ENCODE measurements around the gene BNC2.

BNC2 gene

DNA sequence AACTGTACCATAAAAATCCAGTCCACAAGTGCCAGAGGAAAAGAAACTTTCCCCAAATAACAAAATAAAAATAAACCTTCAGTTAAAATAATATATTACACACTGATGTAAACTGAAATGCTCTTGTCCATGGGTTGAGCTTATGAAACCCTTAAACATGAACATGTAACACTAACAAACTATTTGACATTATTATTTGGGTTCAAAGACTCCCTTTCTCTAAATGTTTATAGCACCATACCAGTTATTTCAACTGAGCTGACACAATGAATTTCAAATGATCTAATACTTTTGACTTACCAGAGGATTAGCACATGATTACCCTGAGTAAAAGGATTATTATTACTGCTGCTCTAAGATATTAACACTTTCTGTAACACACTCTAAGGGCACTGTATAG is 251.1 kb downstream of the BNC2 start:
- H3K4me3 ChIP-seq (ENCODE audit: extremely low read depth, insufficient read depth, low read length, poor library complexity, severe bottlenecking): no peak overlapping the region
- no peaks in the 10 kb centered on the region for H3K9me3 ChIP-seq (ENCODE audit: control insufficient read depth, low read length)
- H3K4me1 ChIP-seq (ENCODE audit: control insufficient read depth, insufficient read depth, low read length, poor library complexity, severe bottlenecking): peaks cover 6% of the 10 kb centered on the region
- no peak overlapping the region for H3K27ac ChIP-seq (ENCODE audit: low read depth, low read length, severe bottlenecking)
- no peaks in the 10 kb centered on the region for H3K36me3 ChIP-seq (ENCODE audit: control insufficient read depth, insufficient read depth, low read length)

DNA sequence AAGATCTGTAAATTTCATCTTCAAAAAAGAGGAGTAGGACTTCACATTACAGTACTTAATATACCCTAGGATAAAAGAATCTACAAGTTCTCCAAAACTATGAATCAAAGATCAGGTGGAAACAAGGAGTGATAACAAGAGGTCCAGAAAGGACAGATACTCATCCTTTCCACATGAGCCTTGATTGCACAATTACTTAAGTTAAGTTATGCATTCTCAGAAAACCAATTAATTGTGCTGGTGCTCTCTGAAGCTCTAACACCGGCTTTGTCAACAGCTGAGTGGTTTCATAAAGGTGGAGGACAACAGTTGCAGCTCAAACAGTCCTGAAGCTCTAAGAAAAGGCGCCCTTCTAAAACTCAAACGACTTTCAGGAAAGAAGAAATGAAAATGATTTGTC is 251.9 kb downstream of the BNC2 start:
- Histone ChIP-seq H3K27ac (ENCODE audit: low read depth, low read length, severe bottlenecking) (no peak overlapping the region), H3K4me3 (ENCODE audit: extremely low read depth, insufficient read depth, low read length, poor library complexity, severe bottlenecking) (no peak overlapping the region), H3K4me1 (ENCODE audit: control insufficient read depth, insufficient read depth, low read length, poor library complexity, severe bottlenecking) (no peaks in the 10 kb centered on the region), H3K9me3 (ENCODE audit: control insufficient read depth, low read length) (no peaks in the 10 kb centered on the region), H3K36me3 (ENCODE audit: control insufficient read depth, insufficient read depth, low read length) (no peaks in the 10 kb centered on the region)
- 90% methylated on average over 2 of the region's 3 CpGs; no CpG with 5 or more reads in 1 of the 2 experiments for WGBS, 2 experiments (ENCODE audit: insufficient coverage in 2 of 2)

DNA sequence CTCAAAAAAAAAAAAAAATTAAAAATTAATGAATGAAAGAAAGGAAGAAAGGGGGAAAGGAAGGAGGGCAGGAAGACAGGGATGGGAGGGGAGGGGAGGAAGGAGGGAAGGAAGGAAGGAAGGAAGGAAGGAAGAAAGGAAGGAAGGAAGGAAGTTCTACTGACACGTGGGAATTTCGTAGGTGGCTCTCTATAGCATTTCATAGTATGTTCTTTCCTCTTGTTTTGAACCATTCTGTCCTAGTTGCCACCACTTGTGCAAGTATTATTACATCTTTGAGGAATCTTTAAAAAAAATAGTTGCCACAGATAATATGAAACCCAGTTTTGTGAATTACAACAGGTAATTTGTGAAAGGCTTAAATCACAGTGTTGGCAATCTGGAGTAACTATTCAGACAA is 253.8 kb downstream of the BNC2 start:
- Histone ChIP-seq H3K36me3 (ENCODE audit: control insufficient read depth, insufficient read depth, low read length) (no peaks in the 10 kb centered on the region), H3K9me3 (ENCODE audit: control insufficient read depth, low read length) (no peaks in the 10 kb centered on the region), H3K4me3 (ENCODE audit: extremely low read depth, insufficient read depth, low read length, poor library complexity, severe bottlenecking) (no peak overlapping the region), H3K27ac (ENCODE audit: low read depth, low read length, severe bottlenecking) (no peak overlapping the region), H3K4me1 (ENCODE audit: control insufficient read depth, insufficient read depth, low read length, poor library complexity, severe bottlenecking) (no peaks in the 10 kb centered on the region)
- WGBS, 2 experiments (ENCODE audit: insufficient coverage in 2 of 2): no CpG with 5 or more reads among the region's 2 CpGs

DNA sequence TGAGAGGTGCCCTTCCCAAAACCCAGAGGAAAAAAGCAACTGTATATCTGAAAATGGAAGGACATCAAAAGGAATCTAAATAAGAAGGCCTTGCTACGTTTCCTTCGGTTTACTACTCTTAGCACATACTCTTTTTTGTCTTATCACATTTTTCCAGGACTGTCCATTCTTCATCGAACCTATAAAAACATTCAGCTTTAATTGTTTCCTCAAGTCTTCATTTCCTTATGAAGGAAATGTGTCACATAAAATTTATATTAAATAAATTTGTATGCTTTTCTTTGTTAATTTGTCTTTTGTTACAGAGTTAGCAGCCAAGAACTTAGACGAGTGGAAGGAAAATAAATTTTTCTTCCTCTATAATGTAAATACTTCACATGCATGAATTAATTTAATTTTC is 255.0 kb downstream of the BNC2 start:
- Histone ChIP-seq H3K4me1 (ENCODE audit: control insufficient read depth, insufficient read depth, low read length, poor library complexity, severe bottlenecking) (no peaks in the 10 kb centered on the region), H3K4me3 (ENCODE audit: extremely low read depth, insufficient read depth, low read length, poor library complexity, severe bottlenecking) (no peak overlapping the region), H3K27ac (ENCODE audit: low read depth, low read length, severe bottlenecking) (no peak overlapping the region), H3K9me3 (ENCODE audit: control insufficient read depth, low read length) (no peaks in the 10 kb centered on the region), H3K36me3 (ENCODE audit: control insufficient read depth, insufficient read depth, low read length) (no peaks in the 10 kb centered on the region)
- WGBS, 2 experiments (ENCODE audit: insufficient coverage in 2 of 2): 100% methylated on average over 2 of the region's 4 CpGs; no CpG with 5 or more reads in 1 of the 2 experiments

DNA sequence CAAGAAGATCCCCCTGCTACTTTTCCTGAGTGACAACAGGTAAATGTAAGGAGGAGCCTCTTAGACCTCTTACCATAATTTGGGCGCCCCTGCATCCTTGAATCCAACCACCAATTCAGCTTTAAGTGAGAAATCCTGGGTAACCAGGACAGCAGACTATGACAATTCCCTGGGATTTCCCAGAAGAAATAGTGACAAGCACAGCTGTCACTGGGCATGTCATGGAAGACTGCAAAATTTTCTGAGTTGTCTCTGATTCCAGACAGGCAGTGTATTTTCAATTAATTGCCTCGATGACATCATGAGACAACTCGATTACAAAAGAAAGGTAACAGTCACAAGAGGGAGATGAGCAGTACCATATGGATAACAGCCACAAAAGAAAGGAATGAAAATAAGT is 256.9 kb downstream of the BNC2 start:
- WGBS, 2 experiments (ENCODE audit: insufficient coverage in 2 of 2): 63 to 100% methylated on average over 2 to 3 of the region's 3 CpGs
- Histone ChIP-seq H3K4me3 (ENCODE audit: extremely low read depth, insufficient read depth, low read length, poor library complexity, severe bottlenecking) (no peak overlapping the region), H3K36me3 (ENCODE audit: control insufficient read depth, insufficient read depth, low read length) (no peaks in the 10 kb centered on the region), H3K4me1 (ENCODE audit: control insufficient read depth, insufficient read depth, low read length, poor library complexity, severe bottlenecking) (no peaks in the 10 kb centered on the region), H3K9me3 (ENCODE audit: control insufficient read depth, low read length) (no peaks in the 10 kb centered on the region), H3K27ac (ENCODE audit: low read depth, low read length, severe bottlenecking) (no peak overlapping the region)

DNA sequence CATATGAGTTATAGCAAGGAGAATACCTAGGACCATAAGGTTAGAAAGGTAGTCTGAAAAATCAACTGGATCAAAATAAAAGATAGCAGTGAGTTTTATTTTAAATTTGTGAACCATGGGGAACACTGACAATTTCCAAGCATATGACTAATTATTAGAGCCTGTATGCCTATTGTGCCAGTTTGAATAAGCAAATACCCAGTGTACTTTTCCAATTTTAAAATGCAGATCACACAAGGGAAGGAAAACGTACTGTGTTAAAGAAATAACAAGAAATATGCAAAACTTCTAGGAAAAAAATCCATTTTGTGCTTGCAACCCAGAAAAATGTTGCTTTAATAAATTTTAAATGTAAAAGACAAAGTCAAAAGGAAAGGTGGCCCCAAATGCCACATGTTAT is 257.4 kb downstream of the BNC2 start:
- Histone ChIP-seq H3K4me1 (ENCODE audit: control insufficient read depth, insufficient read depth, low read length, poor library complexity, severe bottlenecking) (no peaks in the 10 kb centered on the region), H3K27ac (ENCODE audit: low read depth, low read length, severe bottlenecking) (no peak overlapping the region), H3K9me3 (ENCODE audit: control insufficient read depth, low read length) (no peaks in the 10 kb centered on the region), H3K4me3 (ENCODE audit: extremely low read depth, insufficient read depth, low read length, poor library complexity, severe bottlenecking) (no peak overlapping the region), H3K36me3 (ENCODE audit: control insufficient read depth, insufficient read depth, low read length) (no peaks in the 10 kb centered on the region)
- WGBS, 2 experiments (ENCODE audit: insufficient coverage in 2 of 2): no CpG with 5 or more reads among the region's 1 CpG

DNA sequence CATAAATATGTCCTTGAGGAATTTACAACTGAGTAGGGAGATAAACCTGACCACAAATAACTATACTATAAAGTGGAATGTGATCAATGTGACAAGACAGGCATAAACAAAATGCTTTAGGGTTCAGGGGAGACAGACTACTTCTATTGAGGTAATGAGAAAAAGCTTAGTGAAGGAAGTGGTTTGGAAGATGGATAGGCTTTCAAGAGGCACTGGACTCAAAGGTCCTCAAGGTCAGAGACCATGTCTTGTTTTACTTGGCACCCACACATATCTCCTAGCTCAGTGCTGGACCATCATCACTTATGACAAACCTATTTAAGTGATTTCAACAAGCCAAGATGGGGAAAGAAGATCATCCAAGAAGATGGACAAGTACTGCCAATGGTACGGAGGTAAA is 257.8 kb downstream of the BNC2 start:
- Histone ChIP-seq H3K4me3 (ENCODE audit: extremely low read depth, insufficient read depth, low read length, poor library complexity, severe bottlenecking) (no peak overlapping the region), H3K9me3 (ENCODE audit: control insufficient read depth, low read length) (no peaks in the 10 kb centered on the region), H3K27ac (ENCODE audit: low read depth, low read length, severe bottlenecking) (no peak overlapping the region), H3K4me1 (ENCODE audit: control insufficient read depth, insufficient read depth, low read length, poor library complexity, severe bottlenecking) (no peaks in the 10 kb centered on the region), H3K36me3 (ENCODE audit: control insufficient read depth, insufficient read depth, low read length) (no peaks in the 10 kb centered on the region)
- 100% methylated on average over 1 of the region's 1 CpG for WGBS, 2 experiments (ENCODE audit: insufficient coverage in 2 of 2)

DNA sequence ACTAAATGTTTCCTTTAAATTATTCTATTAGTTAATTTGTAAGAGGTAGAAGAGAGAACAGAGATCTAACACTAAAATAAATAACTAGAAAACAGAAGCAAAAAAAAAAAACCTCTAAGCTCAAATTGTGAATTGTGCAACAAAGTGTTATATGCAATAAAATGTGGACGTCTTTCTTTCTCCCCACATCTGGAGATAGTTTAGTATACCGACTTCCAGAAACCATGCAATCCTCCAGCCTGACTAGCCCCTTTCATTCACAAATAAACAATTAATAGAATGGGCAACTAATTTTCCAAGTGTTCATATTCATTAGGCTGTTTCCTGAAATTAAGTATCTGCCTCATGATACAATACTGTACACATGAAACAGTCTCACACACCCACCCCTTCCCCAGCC is 258.5 kb downstream of the BNC2 start:
- H3K4me1 ChIP-seq (ENCODE audit: control insufficient read depth, insufficient read depth, low read length, poor library complexity, severe bottlenecking): no peaks in the 10 kb centered on the region
- H3K4me3 ChIP-seq (ENCODE audit: extremely low read depth, insufficient read depth, low read length, poor library complexity, severe bottlenecking): no peak overlapping the region
- no peaks in the 10 kb centered on the region for H3K9me3 ChIP-seq (ENCODE audit: control insufficient read depth, low read length)
- H3K27ac ChIP-seq (ENCODE audit: low read depth, low read length, severe bottlenecking): no peak overlapping the region
- no CpG with 5 or more reads among the region's 2 CpGs for WGBS, 2 experiments (ENCODE audit: insufficient coverage in 2 of 2)
- no peaks in the 10 kb centered on the region for H3K36me3 ChIP-seq (ENCODE audit: control insufficient read depth, insufficient read depth, low read length)

DNA sequence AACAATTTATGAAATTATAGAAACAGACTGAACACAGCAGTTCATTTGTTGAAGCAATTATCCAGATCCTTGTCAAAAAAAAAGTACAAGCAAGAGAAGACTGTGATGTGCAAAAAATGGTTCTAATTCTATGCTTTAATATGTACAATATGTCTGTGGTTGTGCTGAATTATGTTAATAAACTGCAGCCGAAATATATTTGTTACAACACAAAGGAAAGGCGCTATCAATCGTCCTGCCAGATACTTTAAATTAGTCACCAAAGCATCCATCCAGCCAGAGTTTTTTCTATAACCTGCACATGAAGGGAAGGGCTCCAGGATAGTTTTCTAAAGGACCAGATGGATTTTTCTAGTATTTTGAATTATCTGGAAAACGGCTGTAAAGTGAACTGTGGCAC is 259.5 kb downstream of the BNC2 start:
- H3K36me3 ChIP-seq (ENCODE audit: control insufficient read depth, insufficient read depth, low read length): no peaks in the 10 kb centered on the region
- no peaks in the 10 kb centered on the region for H3K4me1 ChIP-seq (ENCODE audit: control insufficient read depth, insufficient read depth, low read length, poor library complexity, severe bottlenecking)
- no CpG with 5 or more reads among the region's 4 CpGs for WGBS, 2 experiments (ENCODE audit: insufficient coverage in 2 of 2)
- no peak overlapping the region for H3K4me3 ChIP-seq (ENCODE audit: extremely low read depth, insufficient read depth, low read length, poor library complexity, severe bottlenecking)
- no peak overlapping the region for H3K27ac ChIP-seq (ENCODE audit: low read depth, low read length, severe bottlenecking)
- H3K9me3 ChIP-seq (ENCODE audit: control insufficient read depth, low read length): no peaks in the 10 kb centered on the region

DNA sequence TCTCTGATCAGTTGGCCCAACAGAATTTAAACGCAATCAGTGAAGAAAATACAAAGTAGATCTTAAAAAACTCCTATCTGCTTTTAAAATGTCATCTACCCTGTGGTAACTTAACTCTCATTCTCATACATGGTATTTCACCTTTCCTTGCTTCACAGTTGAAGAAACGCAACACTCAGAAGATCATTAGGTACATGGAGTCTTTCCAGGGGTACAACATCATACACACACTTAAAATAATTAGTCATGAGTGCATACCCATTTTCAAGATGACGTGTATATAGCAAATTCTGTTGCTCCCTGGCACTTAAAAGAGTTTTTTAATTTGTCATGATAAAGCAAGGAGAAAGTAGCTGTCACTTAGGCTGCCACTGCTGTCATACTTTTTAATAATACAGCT is 259.9 kb downstream of the BNC2 start:
- 40 to 50% methylated on average over 2 of the region's 3 CpGs for WGBS, 2 experiments (ENCODE audit: insufficient coverage in 2 of 2)
- no peak overlapping the region for H3K27ac ChIP-seq (ENCODE audit: low read depth, low read length, severe bottlenecking)
- no peaks in the 10 kb centered on the region for H3K9me3 ChIP-seq (ENCODE audit: control insufficient read depth, low read length)
- no peaks in the 10 kb centered on the region for H3K36me3 ChIP-seq (ENCODE audit: control insufficient read depth, insufficient read depth, low read length)
- no peaks in the 10 kb centered on the region for H3K4me1 ChIP-seq (ENCODE audit: control insufficient read depth, insufficient read depth, low read length, poor library complexity, severe bottlenecking)
- H3K4me3 ChIP-seq (ENCODE audit: extremely low read depth, insufficient read depth, low read length, poor library complexity, severe bottlenecking): no peak overlapping the region

DNA sequence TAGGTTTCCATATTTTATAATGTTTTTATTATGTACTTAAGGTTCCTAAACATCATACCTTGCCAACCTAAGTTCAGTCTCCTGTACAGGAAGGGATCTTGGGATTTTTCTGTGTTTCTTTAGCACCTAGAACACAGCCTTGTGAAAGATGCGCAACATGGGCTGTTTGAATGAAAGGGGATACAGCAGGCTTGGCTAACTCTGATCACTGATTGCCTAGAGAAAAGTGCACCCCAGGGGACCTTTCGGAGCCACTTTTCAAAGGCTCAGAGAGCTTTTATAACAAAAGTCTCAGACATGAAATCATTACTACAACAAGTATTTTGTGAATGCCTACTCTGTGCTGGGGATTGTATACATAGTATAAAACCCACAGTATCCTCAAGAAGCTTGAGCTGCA is 261.6 kb downstream of the BNC2 start:
- Histone ChIP-seq H3K27ac (ENCODE audit: low read depth, low read length, severe bottlenecking) (no peak overlapping the region), H3K4me1 (ENCODE audit: control insufficient read depth, insufficient read depth, low read length, poor library complexity, severe bottlenecking) (no peaks in the 10 kb centered on the region), H3K36me3 (ENCODE audit: control insufficient read depth, insufficient read depth, low read length) (no peaks in the 10 kb centered on the region), H3K4me3 (ENCODE audit: extremely low read depth, insufficient read depth, low read length, poor library complexity, severe bottlenecking) (no peak overlapping the region), H3K9me3 (ENCODE audit: control insufficient read depth, low read length) (no peaks in the 10 kb centered on the region)
- 100% methylated on average over 1 of the region's 2 CpGs for WGBS, 2 experiments (ENCODE audit: insufficient coverage in 2 of 2)

DNA sequence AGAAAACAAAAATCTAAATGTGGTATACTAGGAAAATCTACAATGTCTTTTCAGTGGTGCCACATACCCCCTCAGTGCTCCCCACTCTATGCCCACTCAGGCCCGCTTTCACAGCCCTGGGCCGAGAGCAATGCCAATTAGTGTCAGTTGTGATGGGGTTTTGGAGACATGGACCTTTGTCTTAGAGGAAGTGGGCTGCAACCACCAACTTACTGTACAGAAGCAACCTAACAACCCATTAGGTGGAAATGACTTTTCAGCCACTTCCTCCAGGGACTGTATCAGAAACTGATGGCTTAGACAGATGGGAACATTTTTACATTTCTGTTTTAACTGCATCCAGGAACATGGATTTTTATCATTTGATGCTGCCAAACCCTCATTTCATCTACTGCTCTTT is 268.0 kb downstream of the BNC2 start:
- WGBS, 2 experiments (ENCODE audit: insufficient coverage in 2 of 2): no CpG with 5 or more reads among the region's 2 CpGs
- Histone ChIP-seq H3K36me3 (ENCODE audit: control insufficient read depth, insufficient read depth, low read length) (no peaks in the 10 kb centered on the region), H3K9me3 (ENCODE audit: control insufficient read depth, low read length) (no peaks in the 10 kb centered on the region)

More for the DNA sequence above, 268.0 kb downstream of the BNC2 start:
- Histone ChIP-seq H3K4me1 (ENCODE audit: control insufficient read depth, insufficient read depth, low read length, poor library complexity, severe bottlenecking) (no peaks in the 10 kb centered on the region), H3K27ac (ENCODE audit: low read depth, low read length, severe bottlenecking) (no peak overlapping the region), H3K4me3 (ENCODE audit: extremely low read depth, insufficient read depth, low read length, poor library complexity, severe bottlenecking) (no peak overlapping the region)

All from mesodermal cell (in vitro differentiated cells).